Suprapubic skin (tissue), 4 donors: ENCODE measurements around the gene INSL3. TPM values are rescaled to one million over a fixed set of nuclear protein-coding genes. Genes with fewer than 3 reads are reported as not detected.

Source experiments
- DNase-seq, 2 donors: peaks; one replicate each; pipeline ENCODE4 v3.0.0-alpha.2; 2019; ENCODE audit warnings: low spot score in 2 of 2
- H3K27ac ChIP-seq: fragments of 200-600 bp; sonication (generic); one replicate; pipeline ENCODE4 v1.5.1; 2019
- H3K27me3 ChIP-seq: fragments of 200-600 bp; sonication (generic); one replicate; pipeline ENCODE4 v1.5.1; 2019
- H3K36me3 ChIP-seq: fragments of 200-600 bp; sonication (generic); one replicate; pipeline ENCODE4 v1.5.1; 2019
- H3K4me1 ChIP-seq: fragments of 200-600 bp; sonication (generic); one replicate; pipeline ENCODE4 v1.5.1; 2019
- H3K4me3 ChIP-seq: fragments of 200-600 bp; sonication (generic); one replicate; pipeline ENCODE4 v1.5.1; 2019; ENCODE audit warnings: mild to moderate bottlenecking
- H3K9me3 ChIP-seq: fragments of 200-600 bp; sonication (generic); one replicate; pipeline ENCODE4 v1.5.1; 2019
- CTCF ChIP-seq, 2 donors: fragments of 200-600 bp in 1 of 2; fragments of 450-650 bp in 1 of 2; sonication (generic) in 1 of 2; IDR thresholded peaks; one replicate each; pipeline ENCODE4 v1.5.1; 2016 to 2019; ENCODE audit warnings: antibody characterized with exemption in 2 of 2, mild to moderate bottlenecking in 1 of 2, moderate library complexity in 1 of 2
- EP300 ChIP-seq: sonication (generic); formaldehyde crosslinking; IDR thresholded peaks from one replicate; pipeline ENCODE4 v1.6.1; 2017; ENCODE audit warnings: antibody characterized with exemption
- POLR2A ChIP-seq, 2 donors: fragments of 450-650 bp; IDR thresholded peaks; one replicate each; pipeline ENCODE4 v1.6.1; 2017; ENCODE audit warnings: antibody characterized with exemption in 2 of 2, mild to moderate bottlenecking in 2 of 2, moderate library complexity in 2 of 2
- POLR2AphosphoS5 ChIP-seq, 3 donors: sonication (generic); formaldehyde crosslinking; IDR thresholded peaks; one replicate each; pipeline ENCODE4 v1.6.1; 2017; ENCODE audit warnings: antibody characterized with exemption in 3 of 3
- WGBS: methylation state at CpG from one replicate; pipeline ENCODE4 v1.1.5; 2018; 5-methylcytosine and 5-hydroxymethylcytosine counted together
- total RNA-seq, 4 donors: library from RNA; depleted of rRNA; stranded (reverse); fragments of >200 nt; gene quantifications; one replicate each; pipeline ENCODE4 v1.1.0, GENCODE V29; 2016

INSL3 gene
- total RNA-seq, 4 donors from 2014 or later, result not detected

- Histone ChIP-seq H3K9me3 (no peaks in the 10 kb centered on the region), H3K36me3 (no peaks in the 10 kb centered on the region), H3K4me1 (peaks cover 20% of the 10 kb centered on the region), H3K4me3 (peak within 1 kb of the TSS; percentile 46), H3K27ac (peak within 1 kb of the TSS; percentile 68), H3K27me3 (peaks cover 3% of the 10 kb centered on the region)
- no peak for DNase-seq
- TF ChIP-seq EP300 (no peak), CTCF (IDR thresholded peaks at IDR 0.05) (no peak), POLR2AphosphoS5 (IDR thresholded peaks at IDR 0.05) (peak in 1 of 3 donors; percentile 16), POLR2A (IDR thresholded peaks at IDR 0.05) (no peak)
- WGBS, result 9% methylated on average over 6 of the region's 40 CpGs
Measured at GRCh38 chr19:17847538-17848366, 26.4 kb upstream of the INSL3 start, which contains the start of gene JAK3. Gene JAK3, minus strand, starts transcription at chr19:17847982. Its CDS starts 3,565 bp downstream, at chr19:17844417.

- Histone ChIP-seq H3K27ac (no peak overlapping the region), H3K9me3 (no peaks in the 10 kb centered on the region), H3K4me1 (peaks cover 34% of the 10 kb centered on the region), H3K4me3 (no peak overlapping the region), H3K27me3 (peaks cover 17% of the 10 kb centered on the region), H3K36me3 (no peaks in the 10 kb centered on the region)
- 74% methylated on average over 7 of the region's 8 CpGs for WGBS
- DNase-seq, result no peak
- TF ChIP-seq CTCF (IDR thresholded peaks at IDR 0.05), result no peak
- no peak for TF ChIP-seq POLR2AphosphoS5 (IDR thresholded peaks at IDR 0.05)
- TF ChIP-seq POLR2A (IDR thresholded peaks at IDR 0.05), result no peak
- no peak for TF ChIP-seq EP300
Measured at GRCh38 chr19:17846146-17846545, 24.8 kb upstream of the INSL3 start.

GRCh38 chr19:17843908-17844490 lies 22.7 kb upstream of the INSL3 start:
- no peak for DNase-seq
- 81% methylated on average over 6 of the region's 14 CpGs for WGBS
- Histone ChIP-seq H3K9me3 (no peaks in the 10 kb centered on the region), H3K27ac (no peak overlapping the region), H3K27me3 (peaks cover 20% of the 10 kb centered on the region), H3K36me3 (peaks cover 2% of the 10 kb centered on the region), H3K4me1 (peaks cover 34% of the 10 kb centered on the region), H3K4me3 (no peak overlapping the region)
- TF ChIP-seq POLR2A (IDR thresholded peaks at IDR 0.05) (no peak), EP300 (no peak), CTCF (IDR thresholded peaks at IDR 0.05) (no peak), POLR2AphosphoS5 (IDR thresholded peaks at IDR 0.05) (no peak)

- peaks cover 29% of the 10 kb centered on the region for H3K4me1 ChIP-seq
- H3K27me3 ChIP-seq, result peaks cover 20% of the 10 kb centered on the region
- no peak overlapping the region for H3K4me3 ChIP-seq
- peaks cover 4% of the 10 kb centered on the region for H3K36me3 ChIP-seq
- DNase-seq, result no peak
- H3K27ac ChIP-seq, result no peak overlapping the region
- WGBS, result 68% methylated on average over 4 of the region's 9 CpGs
- TF ChIP-seq POLR2AphosphoS5 (IDR thresholded peaks at IDR 0.05) (no peak), POLR2A (IDR thresholded peaks at IDR 0.05) (no peak), EP300 (no peak), CTCF (IDR thresholded peaks at IDR 0.05) (no peak)
- no peaks in the 10 kb centered on the region for H3K9me3 ChIP-seq
Measured at GRCh38 chr19:17843292-17843827, 22.0 kb upstream of the INSL3 start.

- H3K9me3 ChIP-seq, result no peaks in the 10 kb centered on the region
- H3K4me3 ChIP-seq, result peak overlapping the region; percentile 26
- DNase-seq, result no peak
- TF ChIP-seq EP300 (no peak), CTCF (IDR thresholded peaks at IDR 0.05) (no peak), POLR2AphosphoS5 (IDR thresholded peaks at IDR 0.05) (no peak), POLR2A (IDR thresholded peaks at IDR 0.05) (no peak)
- H3K4me1 ChIP-seq, result peaks cover 23% of the 10 kb centered on the region
- no peak overlapping the region for H3K27ac ChIP-seq
- H3K36me3 ChIP-seq, result peaks cover 4% of the 10 kb centered on the region
- peaks cover 20% of the 10 kb centered on the region for H3K27me3 ChIP-seq
- 61% methylated on average over 12 of the region's 20 CpGs for WGBS
Measured at GRCh38 chr19:17842663-17843291, 21.5 kb upstream of the INSL3 start.
